ENCODE data around the gene ANXA6. TPM values are rescaled to one million over a fixed set of nuclear protein-coding genes. Genes with fewer than 3 reads are reported as not detected.
A peak's percentile ranks its signal among the peaks of the same experiment; 100 is the strongest.

Gene ANXA6
- total RNA-seq, 4 donors from 2014 or later = 359 to 435 (median 375) TPM

DNA sequence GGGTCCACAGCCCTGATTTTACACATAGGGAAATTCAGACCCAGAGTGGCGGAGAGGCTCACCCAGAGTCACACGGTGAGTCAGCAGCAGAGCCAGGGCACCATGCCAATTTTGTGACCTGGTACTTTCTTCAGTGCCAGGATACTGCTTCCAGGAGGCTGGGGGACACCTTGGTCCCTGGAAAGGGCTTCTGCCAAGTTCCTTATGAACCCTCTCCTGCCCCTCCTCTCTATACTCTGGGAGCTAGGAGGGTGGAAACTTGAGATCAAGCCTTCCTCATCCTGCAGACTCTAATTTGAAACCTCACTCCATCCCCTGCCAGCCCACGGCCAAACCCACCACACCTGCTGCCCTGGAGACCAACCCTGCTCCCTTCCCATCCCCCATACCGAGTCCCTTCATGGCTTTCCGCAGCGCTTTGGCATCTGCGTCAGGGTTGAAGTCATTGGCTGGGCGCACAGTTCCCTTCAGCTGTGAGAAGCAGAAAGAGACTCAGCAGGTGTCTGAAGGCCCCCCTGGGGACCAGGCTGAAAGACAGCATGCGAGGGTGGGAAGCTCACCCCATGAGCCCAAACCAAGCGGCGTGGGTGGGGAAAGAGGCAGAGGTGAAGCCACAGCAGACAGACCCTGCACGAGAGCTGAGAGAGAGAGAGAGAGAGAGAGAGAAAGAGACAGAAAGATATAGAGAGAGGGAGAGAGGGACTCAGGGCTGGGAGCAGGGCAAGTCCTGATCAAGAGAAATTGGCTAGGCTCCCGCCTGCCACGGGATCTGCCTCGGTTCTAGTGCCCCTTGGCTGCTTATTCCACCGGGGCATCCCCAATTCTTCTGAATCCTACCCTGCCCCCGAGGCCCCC, 33.5 kb downstream of the ANXA6 start:
- WGBS, 2 donors (ENCODE audit: low coverage in 1 of 2) = 46 to 51% methylated on average over 10 of the region's 17 CpGs
- peaks cover 0 to 98% of the 10 kb centered on the region in 2 donors for H3K36me3 ChIP-seq
- peak overlapping the region in 3 of 4 donors; percentile 55 to 67 (median 56) for H3K27ac ChIP-seq
- no peaks in the 10 kb centered on the region for H3K27me3 ChIP-seq
- H3K9me3 ChIP-seq = no peaks in the 10 kb centered on the region
- peak; percentile 46 for ATAC-seq
- TF ChIP-seq POLR2AphosphoS5 (IDR thresholded peaks at IDR 0.05) (peak; percentile 36), POLR2A (IDR thresholded peaks at IDR 0.05) (no peak), EP300 (IDR thresholded peaks at IDR 0.05) (no peak), CTCF (IDR thresholded peaks at IDR 0.05) (no peak)
- H3K4me3 ChIP-seq = no peak overlapping the region
- peaks cover 0 to 85% (median 11%) of the 10 kb centered on the region in 3 donors for H3K4me1 ChIP-seq

DNA sequence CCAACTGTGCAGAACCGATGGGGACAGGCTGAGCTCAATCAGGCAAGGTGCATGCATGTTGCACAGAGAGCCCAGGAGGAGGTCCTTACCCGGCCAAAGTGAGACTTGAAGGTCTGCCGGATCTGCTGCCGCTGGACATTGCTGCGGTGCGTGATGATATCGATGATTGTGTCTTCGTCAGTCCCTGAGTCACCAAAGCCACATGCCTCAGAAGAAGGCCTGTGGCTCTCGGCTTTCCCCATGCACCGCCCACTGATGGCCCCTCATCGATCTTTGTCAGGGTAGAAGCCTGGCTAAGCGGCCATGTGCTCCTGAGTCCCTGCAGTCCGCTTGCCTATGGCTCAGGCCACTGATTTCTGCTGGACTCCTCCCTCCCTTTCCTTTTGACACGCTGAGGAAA, 34.8 kb downstream of the ANXA6 start:
- TF ChIP-seq CTCF (IDR thresholded peaks at IDR 0.05) (no peak), EP300 (IDR thresholded peaks at IDR 0.05) (no peak), POLR2A (IDR thresholded peaks at IDR 0.05) (no peak), POLR2AphosphoS5 (IDR thresholded peaks at IDR 0.05) (no peak)
- no peaks in the 10 kb centered on the region for H3K27me3 ChIP-seq
- no peak overlapping the region for H3K4me3 ChIP-seq
- H3K9me3 ChIP-seq = no peaks in the 10 kb centered on the region
- 60 to 95% methylated on average over 1 to 4 of the region's 14 CpGs for WGBS, 2 donors (ENCODE audit: low coverage in 1 of 2)
- peaks cover 0 to 98% of the 10 kb centered on the region in 2 donors for H3K36me3 ChIP-seq
- H3K27ac ChIP-seq = peak overlapping the region in 3 of 4 donors; percentile 55 to 67 (median 56)
- ATAC-seq = no peak
- peaks cover 0 to 87% (median 11%) of the 10 kb centered on the region in 3 donors for H3K4me1 ChIP-seq

- Histone ChIP-seq H3K4me3 (no peak overlapping the region), H3K9me3 (no peaks in the 10 kb centered on the region), H3K36me3 (peaks cover 0 to 98% of the 10 kb centered on the region in 2 donors), H3K27me3 (no peaks in the 10 kb centered on the region), H3K27ac (peak overlapping the region in 3 of 4 donors; percentile 16 to 56 (median 39)), H3K4me1 (peaks cover 0 to 78% (median 11%) of the 10 kb centered on the region in 3 donors)
- no peak for ATAC-seq
- TF ChIP-seq POLR2AphosphoS5 (IDR thresholded peaks at IDR 0.05) (no peak), CTCF (IDR thresholded peaks at IDR 0.05) (no peak), POLR2A (IDR thresholded peaks at IDR 0.05) (no peak), EP300 (IDR thresholded peaks at IDR 0.05) (no peak)
- 40% methylated on average over 1 of the region's 5 CpGs; no CpG with 5 or more reads in 1 of the 2 donors for WGBS, 2 donors (ENCODE audit: low coverage in 1 of 2)
These were observed 35.9 kb downstream of the ANXA6 start for GRCh38 chr5:151121665-151122064.

- WGBS, 2 donors (ENCODE audit: low coverage in 1 of 2) = 95% methylated on average over 2 of the region's 2 CpGs; no CpG with 5 or more reads in 1 of the 2 donors
- TF ChIP-seq CTCF (IDR thresholded peaks at IDR 0.05) = no peak
- no peak for TF ChIP-seq POLR2AphosphoS5 (IDR thresholded peaks at IDR 0.05)
- TF ChIP-seq POLR2A (IDR thresholded peaks at IDR 0.05) = no peak
- no peak for TF ChIP-seq EP300 (IDR thresholded peaks at IDR 0.05)
- H3K4me1 ChIP-seq = peaks cover 0 to 73% (median 11%) of the 10 kb centered on the region in 3 donors
- H3K36me3 ChIP-seq = peaks cover 0 to 99% of the 10 kb centered on the region in 2 donors
- ATAC-seq = no peak
- H3K4me3 ChIP-seq = no peak overlapping the region
- H3K27ac ChIP-seq = peak overlapping the region in 3 of 4 donors; percentile 16 to 56 (median 39)
- no peaks in the 10 kb centered on the region for H3K27me3 ChIP-seq
- no peaks in the 10 kb centered on the region for H3K9me3 ChIP-seq
These were observed 36.5 kb downstream of the ANXA6 start for GRCh38 chr5:151121095-151121494.

Data from gastroesophageal sphincter (tissue), 4 donors.